ENCODE data around the gene MTURN. TPM values are rescaled to one million over a fixed set of nuclear protein-coding genes. Genes with fewer than 3 reads are reported as not detected.

MTURN gene
- total and polyA plus RNA-seq, 2 donors from 2014 or later, result 54.7 to 80.1 TPM

DNA sequence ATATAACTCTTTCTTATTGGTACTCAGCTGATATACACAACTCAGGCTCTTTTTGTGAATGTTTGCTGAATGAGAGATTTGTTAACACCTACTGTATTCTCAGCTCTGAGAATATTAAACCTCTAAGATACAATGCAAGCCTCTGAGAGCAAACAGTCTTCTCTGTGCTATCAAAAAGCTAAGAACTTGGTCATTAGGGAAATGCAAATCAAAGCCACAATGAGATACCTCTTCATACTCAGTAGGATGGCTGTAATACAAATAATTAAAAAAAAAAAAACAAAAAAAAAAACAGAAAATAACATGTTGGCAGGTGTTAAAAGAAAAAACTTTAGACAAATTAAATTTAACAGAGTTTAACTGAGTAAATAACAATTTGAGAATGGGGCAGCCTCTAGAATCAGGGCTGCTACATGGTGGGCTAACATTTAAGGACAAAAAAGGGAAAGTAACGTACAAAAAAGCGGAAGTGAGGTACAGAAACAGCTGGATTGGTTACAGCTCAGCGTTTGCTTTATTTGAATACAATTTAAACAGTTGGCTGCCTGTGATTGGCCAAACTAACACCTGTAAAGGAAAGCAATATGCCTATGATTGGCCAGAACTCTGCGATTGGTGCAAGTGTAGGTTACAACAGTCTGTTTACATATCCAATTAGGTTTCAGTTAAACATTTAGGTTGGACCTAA, 14.8 kb upstream of the MTURN start:
- no peak overlapping the region for H3K27ac ChIP-seq (ENCODE audit: low read depth in 2 of 2, low read length in 2 of 2)
- H3K4me3 ChIP-seq (ENCODE audit: low read length in 3 of 3), result no peak overlapping the region
- FAIRE-seq (no peak), DNase-seq (no peak)
- H3K9ac ChIP-seq (ENCODE audit: low read length in 3 of 3), result no peak overlapping the region
- TF ChIP-seq, protein P1, sequence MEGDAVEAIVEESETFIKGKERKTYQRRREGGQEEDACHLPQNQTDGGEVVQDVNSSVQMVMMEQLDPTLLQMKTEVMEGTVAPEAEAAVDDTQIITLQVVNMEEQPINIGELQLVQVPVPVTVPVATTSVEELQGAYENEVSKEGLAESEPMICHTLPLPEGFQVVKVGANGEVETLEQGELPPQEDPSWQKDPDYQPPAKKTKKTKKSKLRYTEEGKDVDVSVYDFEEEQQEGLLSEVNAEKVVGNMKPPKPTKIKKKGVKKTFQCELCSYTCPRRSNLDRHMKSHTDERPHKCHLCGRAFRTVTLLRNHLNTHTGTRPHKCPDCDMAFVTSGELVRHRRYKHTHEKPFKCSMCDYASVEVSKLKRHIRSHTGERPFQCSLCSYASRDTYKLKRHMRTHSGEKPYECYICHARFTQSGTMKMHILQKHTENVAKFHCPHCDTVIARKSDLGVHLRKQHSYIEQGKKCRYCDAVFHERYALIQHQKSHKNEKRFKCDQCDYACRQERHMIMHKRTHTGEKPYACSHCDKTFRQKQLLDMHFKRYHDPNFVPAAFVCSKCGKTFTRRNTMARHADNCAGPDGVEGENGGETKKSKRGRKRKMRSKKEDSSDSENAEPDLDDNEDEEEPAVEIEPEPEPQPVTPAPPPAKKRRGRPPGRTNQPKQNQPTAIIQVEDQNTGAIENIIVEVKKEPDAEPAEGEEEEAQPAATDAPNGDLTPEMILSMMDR (IDR thresholded peaks at IDR 0.05; ENCODE audit: borderline replicate concordance, extremely low read depth, insufficient read depth), result no peak
- no peaks in the 10 kb centered on the region for H3K9me3 ChIP-seq (ENCODE audit: control insufficient read depth in 2 of 3, insufficient read depth in 1 of 3, low read length in 3 of 3)
- intact Hi-C loops (cut with DNase I), result no loop called here
- H3K27me3 ChIP-seq (ENCODE audit: control insufficient read depth, insufficient read depth, low read length), result no peaks in the 10 kb centered on the region
- no peaks in the 10 kb centered on the region for H3K4me1 ChIP-seq (ENCODE audit: control insufficient read depth in 2 of 3, insufficient read depth in 2 of 3, low read depth in 1 of 3, low read length in 3 of 3)
- H3K36me3 ChIP-seq (ENCODE audit: control insufficient read depth in 2 of 3, insufficient read depth in 3 of 3, low read length in 3 of 3), result peaks cover 0 to 4% (median 0%) of the 10 kb centered on the region in 3 donors

DNA sequence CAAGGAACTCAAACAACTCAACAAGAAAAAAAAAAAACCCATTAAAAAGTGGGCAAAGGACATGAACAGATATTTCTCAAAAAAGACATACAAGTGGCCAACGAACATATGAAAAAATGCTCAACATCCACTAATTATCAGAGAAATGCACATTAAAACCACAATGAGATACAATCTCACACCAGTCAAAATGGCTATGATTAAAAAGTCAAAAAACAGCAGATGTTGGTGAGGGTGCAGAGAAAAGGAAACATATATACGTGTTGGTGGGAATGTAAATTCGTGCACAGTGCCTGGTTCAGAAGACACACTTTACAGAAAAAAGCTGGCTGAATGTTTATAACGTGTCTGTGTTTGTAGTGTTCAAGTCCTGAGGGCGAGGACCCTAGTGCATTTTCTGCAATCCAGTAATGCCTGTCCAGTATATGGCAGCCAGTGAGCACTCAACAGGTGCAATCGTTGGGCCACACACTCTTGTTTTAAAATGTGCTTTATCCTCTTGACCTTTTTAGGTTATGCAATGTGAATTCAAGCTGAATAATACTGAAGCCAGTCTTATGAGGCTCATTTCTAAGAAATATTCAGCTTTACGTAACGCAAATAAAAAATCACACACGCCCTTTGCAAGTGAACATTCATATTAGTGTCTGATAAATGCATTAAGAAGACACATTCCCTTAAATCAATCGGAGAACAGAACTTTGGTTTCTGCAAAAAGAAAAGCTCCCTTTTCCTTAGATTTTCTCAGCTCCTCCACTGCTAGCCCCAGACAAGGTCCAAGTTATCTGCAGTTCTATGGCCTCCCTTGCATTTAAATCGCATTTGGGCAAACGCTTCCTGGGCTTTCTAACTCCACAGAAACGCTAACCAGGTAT, 813 bp upstream of the MTURN start:
- H3K4me3 ChIP-seq (ENCODE audit: low read length in 3 of 3), result peak overlapping the region; percentile 60 to 90 (median 71)
- no peaks in the 10 kb centered on the region for H3K27me3 ChIP-seq (ENCODE audit: control insufficient read depth, insufficient read depth, low read length)
- TF ChIP-seq, protein P1 (IDR thresholded peaks at IDR 0.05; ENCODE audit: borderline replicate concordance, extremely low read depth, insufficient read depth), result no peak
- H3K36me3 ChIP-seq (ENCODE audit: control insufficient read depth in 2 of 3, insufficient read depth in 3 of 3, low read length in 3 of 3), result no peaks in the 10 kb centered on the region
- intact Hi-C loops (cut with DNase I), result no loop called here
- peak overlapping the region; percentile 37 to 76 for H3K27ac ChIP-seq (ENCODE audit: low read depth in 2 of 2, low read length in 2 of 2)
- H3K4me1 ChIP-seq (ENCODE audit: control insufficient read depth in 2 of 3, insufficient read depth in 2 of 3, low read depth in 1 of 3, low read length in 3 of 3), result peaks cover 0 to 10% (median 7%) of the 10 kb centered on the region in 3 donors
- DNase-seq (peak in 1 of 5 donors; percentile 16), FAIRE-seq (no peak)
- peak overlapping the region in 2 of 3 donors; percentile 49 to 83 for H3K9ac ChIP-seq (ENCODE audit: low read length in 3 of 3)
- no peaks in the 10 kb centered on the region for H3K9me3 ChIP-seq (ENCODE audit: control insufficient read depth in 2 of 3, insufficient read depth in 1 of 3, low read length in 3 of 3)

GRCh38 chr7:30135301-30136116, 723 bp downstream of the MTURN start:
- Histone ChIP-seq H3K9me3 (ENCODE audit: control insufficient read depth in 2 of 3, insufficient read depth in 1 of 3, low read length in 3 of 3) (no peaks in the 10 kb centered on the region), H3K27ac (ENCODE audit: low read depth in 2 of 2, low read length in 2 of 2) (peak overlapping the region; percentile 87 to 90), H3K4me3 (ENCODE audit: low read length in 3 of 3) (peak overlapping the region; percentile 79 to 87 (median 83)), H3K9ac (ENCODE audit: low read length in 3 of 3) (peak overlapping the region; percentile 62 to 87 (median 71)), H3K27me3 (ENCODE audit: control insufficient read depth, insufficient read depth, low read length) (no peaks in the 10 kb centered on the region), H3K4me1 (ENCODE audit: control insufficient read depth in 2 of 3, insufficient read depth in 2 of 3, low read depth in 1 of 3, low read length in 3 of 3) (peaks cover 0 to 10% (median 7%) of the 10 kb centered on the region in 3 donors), H3K36me3 (ENCODE audit: control insufficient read depth in 2 of 3, insufficient read depth in 3 of 3, low read length in 3 of 3) (no peaks in the 10 kb centered on the region)
- FAIRE-seq (no peak), DNase-seq (peak; percentile 77 to 88 (median 86))
- TF ChIP-seq, protein P1 (IDR thresholded peaks at IDR 0.05; ENCODE audit: borderline replicate concordance, extremely low read depth, insufficient read depth), result no peak
- intact Hi-C loops (cut with DNase I), result no loop called here

Measured in kidney (tissue), 14 donors.